ENCODE measurements around the gene RNU5B-1.

DNA sequence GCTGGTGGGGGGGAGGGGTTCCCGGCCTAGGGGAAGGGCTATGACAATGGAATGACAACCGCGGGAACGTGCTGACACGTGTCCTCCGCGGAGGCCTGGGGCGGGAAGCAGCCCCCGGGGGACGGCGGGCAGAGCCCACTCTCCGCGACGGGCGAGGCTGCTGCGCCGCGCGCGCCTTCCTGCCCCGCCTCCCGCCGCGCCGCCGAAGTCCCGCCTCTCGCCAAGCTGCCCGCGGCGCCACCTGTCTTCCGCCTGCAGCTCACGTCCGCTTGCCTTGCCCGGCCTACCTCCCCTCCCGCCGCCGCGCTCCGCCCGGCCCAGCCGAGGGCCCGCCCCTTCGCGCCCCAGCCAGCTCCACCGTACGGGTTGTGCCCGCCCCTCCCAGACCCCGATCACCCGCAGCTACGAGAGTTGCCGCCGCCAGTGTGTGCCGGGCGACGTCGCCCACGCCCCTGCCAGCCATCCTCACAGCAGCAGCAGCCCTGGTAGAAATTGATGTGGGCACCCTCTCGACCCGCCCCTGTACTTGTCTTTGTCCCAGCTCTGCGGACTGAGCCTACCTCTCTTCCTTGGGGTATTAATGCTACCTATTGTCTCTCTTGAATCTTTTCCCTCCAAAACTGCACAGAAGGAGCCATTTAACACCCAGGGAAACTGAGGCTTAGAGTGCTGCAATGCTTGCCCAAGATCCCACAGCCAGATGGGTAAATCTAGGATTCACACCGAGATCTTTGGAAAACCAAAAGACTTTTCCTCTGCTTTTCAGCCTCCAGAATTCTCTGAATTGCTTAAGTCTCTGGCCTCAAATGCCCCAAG lies 17.6 kb upstream of the RNU5B-1 start, which contains the start of gene PARP16:
- TF ChIP-seq, protein P1, sequence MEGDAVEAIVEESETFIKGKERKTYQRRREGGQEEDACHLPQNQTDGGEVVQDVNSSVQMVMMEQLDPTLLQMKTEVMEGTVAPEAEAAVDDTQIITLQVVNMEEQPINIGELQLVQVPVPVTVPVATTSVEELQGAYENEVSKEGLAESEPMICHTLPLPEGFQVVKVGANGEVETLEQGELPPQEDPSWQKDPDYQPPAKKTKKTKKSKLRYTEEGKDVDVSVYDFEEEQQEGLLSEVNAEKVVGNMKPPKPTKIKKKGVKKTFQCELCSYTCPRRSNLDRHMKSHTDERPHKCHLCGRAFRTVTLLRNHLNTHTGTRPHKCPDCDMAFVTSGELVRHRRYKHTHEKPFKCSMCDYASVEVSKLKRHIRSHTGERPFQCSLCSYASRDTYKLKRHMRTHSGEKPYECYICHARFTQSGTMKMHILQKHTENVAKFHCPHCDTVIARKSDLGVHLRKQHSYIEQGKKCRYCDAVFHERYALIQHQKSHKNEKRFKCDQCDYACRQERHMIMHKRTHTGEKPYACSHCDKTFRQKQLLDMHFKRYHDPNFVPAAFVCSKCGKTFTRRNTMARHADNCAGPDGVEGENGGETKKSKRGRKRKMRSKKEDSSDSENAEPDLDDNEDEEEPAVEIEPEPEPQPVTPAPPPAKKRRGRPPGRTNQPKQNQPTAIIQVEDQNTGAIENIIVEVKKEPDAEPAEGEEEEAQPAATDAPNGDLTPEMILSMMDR (IDR thresholded peaks at IDR 0.05) = peak; percentile 60 to 77 (median 66)
- peak; percentile 83 for TF ChIP-seq POLR2A (IDR thresholded peaks at IDR 0.05)
